Endometrium (tissue), 2 donors: ENCODE data around the gene WDR17.

Source experiments
- FAIRE-seq: peaks from 2 replicates; lab custom pipeline; 2012; peaks lifted over from hg19 to GRCh38; lab: Jason Lieb, UNC
- donor health status: control.
- donor health status: control.

WDR17 gene

DNA sequence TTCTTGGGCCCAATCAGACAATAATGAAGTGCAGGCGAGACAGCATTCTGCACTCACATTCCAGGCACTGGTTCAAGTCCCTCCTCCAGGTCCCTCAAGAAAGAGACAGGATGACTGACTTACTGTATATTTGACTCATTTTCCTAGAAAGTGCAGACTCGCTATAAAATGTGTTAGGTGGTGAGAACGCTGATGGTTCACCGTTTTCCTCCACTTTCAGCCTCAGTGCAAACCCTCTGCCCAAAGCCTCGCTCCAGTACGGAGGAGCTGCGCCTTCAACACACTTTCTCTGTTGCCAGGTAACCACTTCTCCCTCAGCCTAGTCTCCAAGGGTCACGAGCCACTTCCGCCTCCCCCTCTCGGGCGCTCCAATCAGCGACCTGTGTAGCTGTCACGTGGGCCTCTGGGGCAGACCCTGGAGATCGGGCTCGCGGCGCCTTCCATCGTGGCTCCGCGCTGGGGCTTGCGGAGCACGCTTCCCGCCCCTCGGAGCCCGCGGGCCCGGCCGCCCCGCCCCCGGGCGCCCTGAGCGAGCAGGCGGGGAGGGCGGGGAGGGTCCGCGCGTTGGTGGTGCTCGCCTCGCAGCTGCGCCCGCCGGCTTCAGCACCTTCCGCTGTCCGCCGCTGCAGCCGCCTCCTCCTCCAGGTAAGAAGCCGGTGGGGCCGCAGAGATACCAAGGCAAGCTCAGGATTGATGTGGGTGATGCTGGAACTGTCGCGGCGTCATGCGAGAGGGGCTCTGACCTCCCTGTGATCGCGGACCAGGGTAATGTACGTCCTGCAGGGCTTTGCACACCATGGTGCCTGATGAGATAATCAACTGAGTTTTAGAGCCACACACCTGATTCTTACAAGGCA, at the start of gene WDR17:
TSS of gene WDR17 (plus strand) at position 407 of the 857 bp plus-strand sequence. CDS start 45,740 bp downstream, outside the sequence.
- FAIRE-seq, result no peak

DNA sequence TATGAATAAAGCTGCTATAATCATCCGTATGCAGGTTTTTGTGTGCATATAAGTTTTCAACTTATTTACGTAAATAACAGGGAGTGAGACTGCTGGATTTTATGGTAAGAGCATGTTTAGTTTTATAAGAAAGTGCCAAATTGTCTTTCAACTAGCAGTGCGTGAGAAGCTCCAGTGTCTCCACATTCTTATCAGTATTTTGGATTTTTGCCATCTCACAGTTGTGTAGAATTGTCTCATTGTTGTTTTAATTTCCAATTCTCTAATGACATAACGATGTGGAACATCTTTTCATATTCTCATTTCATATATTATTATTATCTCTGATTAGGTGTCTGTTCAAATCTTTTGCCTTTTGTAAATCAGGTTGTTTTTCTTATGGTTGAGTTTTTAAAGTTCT, 49.0 kb upstream of the WDR17 start:
- no peak for FAIRE-seq

DNA sequence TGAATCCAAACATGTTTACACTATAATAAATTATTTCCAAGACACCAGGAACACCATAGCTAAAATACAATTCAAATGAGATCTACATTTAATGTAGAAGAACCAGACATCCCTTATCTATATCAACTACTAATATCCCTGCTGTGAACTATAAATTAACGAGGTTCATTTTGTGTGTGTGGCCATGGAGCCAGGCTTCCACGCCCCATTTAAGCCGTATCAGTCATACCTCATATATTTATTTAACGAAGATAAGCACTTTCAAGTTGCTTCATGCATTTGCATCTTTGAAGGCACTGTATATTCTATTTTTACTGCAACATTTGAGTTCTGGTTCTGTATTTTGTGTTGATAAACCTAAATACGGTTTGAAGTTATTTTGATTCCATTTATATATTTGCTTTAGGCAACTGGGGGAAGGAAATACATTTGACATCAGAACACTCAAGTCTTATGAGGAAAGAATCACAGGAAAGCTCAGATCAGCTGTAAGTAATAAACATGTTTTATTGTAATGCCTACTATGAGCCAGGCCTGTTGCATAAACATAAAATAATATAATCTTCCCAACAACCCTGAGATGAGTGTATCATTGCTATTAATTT, 45.1 kb upstream of the WDR17 start:
- FAIRE-seq, result no peak

DNA sequence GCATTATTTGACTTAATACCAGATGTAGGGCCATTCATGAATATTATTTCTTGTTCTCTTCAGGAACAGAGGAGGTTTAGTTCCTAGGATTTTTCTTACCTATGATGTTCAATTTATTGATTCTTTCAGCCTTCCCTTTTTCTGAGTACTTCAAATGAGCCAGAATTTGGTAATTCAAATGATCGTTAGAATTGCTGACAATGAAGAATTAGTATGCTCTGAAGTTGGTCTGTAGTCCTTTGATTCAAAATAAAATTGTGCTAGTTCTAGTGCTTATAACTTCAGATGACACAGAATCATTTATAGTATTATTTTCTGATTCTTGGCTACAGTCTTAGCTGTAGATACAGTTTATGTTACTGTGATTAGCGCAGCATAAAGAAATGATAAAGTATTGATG, 35.2 kb upstream of the WDR17 start:
- FAIRE-seq, result no peak

DNA sequence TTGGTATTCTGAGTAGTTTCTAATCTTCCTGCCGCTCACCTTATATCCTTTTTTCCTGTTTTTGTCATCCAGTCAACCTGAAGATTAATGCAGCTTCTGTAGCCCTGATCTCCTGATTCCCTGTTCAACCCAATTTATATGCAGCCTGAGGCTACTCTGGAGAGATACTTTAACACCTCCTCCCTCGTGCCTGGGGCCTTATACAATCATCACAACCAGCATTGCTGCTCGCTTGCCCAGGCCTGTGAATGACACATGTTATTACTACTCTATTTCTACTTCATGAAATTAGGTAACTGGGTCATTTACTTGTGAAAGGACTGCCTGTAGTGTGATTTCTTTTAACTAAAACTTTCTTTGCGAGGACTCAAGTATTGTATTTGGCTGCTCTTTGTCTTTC, 33.7 kb upstream of the WDR17 start:
- FAIRE-seq, result no peak

DNA sequence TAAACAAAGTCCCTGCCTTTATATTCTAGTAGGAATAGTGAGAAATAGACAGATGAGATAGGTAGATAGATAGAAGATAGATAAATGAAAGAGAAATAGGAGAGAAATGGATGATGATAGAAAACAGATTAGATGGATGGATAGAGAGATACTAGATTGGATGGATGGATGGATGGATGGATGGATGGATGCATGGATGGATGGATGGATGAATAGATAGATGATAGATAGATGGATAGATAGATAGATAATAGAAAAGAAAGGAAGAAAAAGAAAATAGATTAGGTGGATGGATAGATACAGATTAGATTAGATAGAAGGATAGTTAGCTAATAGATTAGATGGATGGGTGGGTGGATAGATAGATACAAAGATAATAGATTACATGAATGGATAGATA, 33.2 kb upstream of the WDR17 start:
- FAIRE-seq, result no peak

DNA sequence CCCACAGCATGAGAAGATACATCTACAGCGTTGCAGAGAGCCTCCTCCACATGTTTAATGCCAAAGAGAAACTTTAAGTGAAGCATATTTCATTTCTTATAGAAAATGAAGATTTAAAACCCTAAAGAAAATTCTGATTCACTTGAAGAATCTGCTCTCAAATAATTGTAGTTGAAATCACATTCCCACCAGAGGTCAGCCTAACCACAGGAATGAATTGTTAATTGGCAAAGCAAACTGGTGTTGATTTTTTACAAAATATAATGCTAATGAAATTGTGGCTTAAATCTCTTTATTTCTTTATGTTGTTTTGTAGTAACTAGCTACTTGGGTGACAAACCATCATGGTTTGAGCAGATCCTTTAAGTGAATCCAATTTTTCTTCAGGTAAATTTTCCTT, 31.1 kb upstream of the WDR17 start:
- peak; percentile 82 for FAIRE-seq

DNA sequence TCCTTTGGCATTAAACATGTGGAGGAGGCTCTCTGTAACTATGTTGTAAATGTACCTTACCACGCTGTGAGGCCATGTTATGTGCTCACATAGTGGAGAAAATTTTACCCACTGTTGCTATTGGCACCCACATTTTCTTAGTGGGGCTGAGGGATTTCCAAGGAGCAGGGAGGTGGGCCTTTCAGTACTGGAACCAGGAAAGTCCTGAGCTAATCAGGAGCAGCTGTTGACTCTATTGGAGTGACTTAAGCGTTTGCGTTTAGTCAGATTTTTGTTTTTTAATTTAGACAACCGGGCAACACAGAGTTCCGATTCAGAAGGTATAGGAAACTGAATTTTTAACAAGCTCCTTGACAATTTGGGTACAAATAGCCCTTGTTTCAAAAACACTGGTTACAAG, 30.7 kb upstream of the WDR17 start:
- no peak for FAIRE-seq

DNA sequence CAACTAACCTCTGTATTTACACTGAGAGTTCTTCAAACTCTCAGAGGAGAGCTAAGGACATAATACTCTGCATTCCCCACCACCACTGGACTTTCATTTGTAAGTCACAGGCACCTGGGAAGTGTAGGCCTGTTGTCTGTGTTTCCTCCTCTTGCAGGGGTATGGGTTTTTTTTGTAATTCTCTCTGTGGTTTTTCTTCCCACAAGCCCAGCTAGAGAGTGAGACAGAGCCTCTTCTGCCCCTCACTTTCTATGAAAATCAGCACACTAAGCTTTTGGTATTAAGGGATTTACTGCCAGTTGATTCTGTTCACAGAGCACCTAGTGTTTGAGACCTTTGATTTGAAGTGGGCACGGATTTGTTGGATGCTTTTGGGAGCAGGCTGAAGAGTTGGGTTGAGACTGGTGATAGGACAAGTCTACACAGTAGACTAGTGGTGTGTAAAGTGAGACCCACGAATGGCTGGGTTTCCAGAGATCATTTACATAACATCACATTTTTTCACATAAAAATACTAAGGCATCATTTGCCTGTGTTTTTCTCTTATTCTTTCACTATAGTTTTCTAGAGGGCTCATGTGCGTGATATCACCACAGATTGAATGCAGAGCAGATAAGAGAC, 28.9 kb upstream of the WDR17 start:
- FAIRE-seq, result no peak

DNA sequence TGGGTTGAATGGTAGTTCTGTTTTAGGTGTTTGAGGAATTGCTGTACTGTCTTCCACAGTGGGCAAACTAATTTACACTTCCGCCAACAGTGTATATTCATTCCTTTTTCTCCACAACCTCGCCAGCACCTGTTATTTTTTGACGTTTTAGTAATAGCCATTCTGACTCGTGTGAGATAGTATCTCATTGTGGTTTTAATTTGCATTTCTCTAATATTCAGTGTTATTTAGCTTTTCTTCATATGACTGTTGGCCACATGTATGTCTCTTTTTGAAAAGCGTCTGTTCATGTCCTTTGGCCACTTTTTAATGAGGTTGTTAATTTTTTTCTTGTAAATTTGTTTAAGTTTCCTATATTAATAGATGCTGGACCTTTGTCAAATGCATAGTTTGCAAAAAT, 26.9 kb upstream of the WDR17 start:
- FAIRE-seq, result no peak

DNA sequence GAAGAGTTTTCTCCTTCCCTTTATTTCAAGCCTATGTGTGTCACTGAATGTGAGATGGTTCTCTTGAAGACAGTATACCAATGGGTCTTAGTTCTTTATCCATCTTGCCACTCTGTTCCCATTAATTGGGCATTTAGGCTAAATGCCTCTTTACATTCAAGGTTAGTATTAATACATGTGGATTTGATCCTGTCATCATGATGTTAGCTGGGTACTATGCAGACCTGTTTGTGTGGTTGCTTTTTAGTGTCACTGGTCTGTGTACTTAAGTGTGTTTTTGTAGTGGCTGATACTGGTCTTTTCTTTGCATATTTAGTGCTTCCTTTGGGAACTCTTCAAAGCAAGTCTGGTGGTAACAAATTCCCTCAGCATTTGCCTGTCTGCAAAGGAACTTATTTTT, 23.4 kb upstream of the WDR17 start:
- no peak for FAIRE-seq

DNA sequence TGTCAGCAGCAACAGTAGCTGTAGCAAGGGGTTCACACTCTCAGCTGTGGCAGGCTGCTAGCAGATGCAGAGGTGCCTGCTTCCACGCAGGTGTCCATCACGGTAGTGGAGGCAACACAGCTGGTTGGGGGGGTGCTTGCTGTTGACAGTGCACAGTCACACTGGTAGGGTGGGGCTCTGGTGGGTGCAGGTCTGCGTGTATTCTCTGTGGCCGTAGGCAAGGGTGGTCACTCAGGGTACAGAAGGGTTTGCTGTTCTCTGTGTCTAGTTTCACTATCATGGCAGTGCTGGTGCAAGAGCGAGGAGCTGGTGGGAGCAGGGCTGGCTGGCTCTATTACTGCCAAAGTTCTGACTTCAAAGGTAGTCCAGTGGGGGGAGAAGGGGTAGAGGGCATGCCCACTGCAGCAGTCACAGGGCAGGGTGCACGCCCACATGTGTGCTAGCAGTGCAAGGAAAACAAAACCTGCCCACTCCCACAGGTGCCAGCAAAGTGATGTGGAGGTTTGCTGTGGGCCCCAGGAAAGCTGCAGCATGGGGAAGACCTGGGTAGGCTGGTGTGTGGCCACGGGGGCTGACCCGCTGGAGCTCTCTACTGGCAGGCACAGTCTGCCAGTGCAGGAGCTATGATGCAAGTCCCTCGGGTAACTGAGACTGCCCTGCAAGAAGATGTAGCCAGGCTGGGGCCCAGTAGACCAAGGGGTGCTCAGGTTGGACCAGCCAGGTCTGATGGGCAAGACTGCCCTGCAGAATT, 21.6 kb upstream of the WDR17 start:
- FAIRE-seq, result no peak

DNA sequence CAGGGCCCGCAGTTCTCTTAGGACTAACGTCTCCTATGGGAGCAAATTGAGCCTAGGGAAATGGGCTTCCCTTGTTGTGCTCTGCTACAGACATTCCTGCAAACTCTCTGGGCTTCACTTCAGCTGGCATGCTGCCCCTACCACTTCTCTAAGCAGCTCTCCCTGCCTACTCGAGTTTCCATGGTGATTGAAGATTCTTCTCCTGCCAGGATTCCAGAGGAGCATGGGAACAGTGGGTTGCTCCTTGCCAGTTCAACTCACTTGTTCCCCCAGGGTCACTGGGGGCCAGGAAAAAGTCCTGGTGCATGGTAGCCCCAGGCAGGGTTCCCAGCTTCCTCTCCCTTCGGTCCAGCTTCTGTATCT, 21.1 kb upstream of the WDR17 start:
- FAIRE-seq, result no peak

DNA sequence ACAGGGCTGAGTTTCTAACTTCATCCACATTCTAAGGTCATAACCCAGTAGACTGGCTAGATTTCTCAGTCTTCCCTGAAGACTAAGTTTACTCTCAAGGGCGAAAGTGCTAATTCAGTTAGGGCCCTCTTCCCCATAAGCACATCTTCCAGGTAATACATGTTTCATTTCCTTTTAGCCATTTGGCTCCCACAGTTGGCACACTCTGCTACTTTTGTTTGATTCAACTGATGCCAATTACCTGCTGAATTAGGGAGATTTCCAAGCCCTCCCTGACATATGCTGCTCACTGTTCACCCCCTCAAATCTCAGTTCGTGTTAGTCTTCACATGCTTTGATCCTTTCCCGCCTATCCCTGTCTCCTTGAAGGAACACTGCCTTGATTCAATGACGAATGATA, 17.0 kb upstream of the WDR17 start:
- FAIRE-seq, result no peak

DNA sequence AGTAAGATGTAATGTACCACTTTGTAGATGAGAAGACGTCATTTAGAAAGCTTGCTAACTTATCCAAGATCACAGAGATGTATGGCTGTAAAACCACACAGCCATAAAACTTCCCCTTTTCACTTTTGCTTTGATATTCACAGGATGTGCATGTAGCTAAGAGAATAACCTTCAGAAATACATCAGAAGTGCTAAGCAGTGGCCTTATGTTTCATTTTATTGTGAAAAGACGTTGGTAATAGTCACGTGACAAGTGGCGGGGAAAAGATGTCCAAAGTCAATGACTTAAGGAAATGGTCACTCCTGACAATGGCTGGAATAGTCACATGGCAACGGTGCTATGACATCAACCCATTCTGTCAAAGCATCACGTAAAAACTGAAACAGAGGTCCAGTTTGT, 12.9 kb upstream of the WDR17 start:
- no peak for FAIRE-seq

DNA sequence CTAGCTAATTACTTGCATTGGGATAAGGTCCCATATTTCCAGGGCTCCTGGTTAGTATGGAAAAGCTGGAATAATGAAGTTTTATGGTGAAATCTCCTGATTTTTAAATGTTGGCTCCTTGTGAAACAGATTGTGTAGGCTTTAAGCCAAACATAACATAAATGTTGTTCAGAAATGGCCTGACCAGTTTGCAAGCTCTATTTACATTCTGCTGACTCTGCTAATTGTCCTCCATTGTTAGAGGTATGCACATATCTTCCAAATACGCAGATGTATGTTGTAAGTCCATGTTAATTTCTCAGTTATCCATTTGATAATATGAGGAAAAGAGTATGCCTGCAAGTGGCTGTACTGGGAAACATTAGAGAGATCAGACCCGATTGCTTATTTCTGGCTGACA, 11.9 kb upstream of the WDR17 start:
- FAIRE-seq, result no peak

DNA sequence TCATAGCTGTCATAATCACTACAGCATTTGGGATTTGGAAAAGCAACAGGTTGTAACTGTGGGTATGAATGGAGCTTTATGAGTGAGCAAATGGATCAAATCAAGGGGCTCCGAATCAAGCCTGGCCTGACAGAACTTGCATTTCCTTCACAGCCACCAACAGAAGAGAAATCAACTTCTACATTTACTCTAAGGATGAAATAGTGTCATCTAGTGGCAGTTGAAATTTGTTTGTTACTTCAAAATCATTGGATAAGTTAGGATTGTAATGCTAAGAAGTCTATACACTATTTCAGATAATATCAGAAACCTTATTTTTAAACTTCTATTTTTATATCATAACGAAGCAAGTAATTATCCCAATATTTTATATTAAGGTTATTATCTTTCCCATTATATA, 10.7 kb upstream of the WDR17 start:
- no peak for FAIRE-seq

DNA sequence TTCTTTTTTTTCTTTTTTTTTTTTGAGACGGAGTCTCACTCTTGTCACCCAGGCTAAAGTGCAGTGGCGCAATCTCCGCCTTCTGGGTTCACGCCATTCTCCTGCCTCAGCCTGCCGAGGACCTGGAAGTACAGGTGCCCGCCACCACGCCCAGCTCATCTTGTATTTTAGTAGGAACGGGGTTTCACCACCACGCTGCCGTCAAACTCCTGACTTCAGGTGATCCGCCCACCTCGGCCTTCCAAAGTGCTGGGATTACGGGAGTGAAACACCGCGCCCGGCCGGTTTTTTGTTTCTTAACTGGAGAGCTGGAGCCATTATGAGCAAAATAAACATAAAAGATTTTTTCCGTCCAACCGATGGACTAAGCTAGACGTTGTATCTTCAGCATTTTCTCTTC, 1.9 kb upstream of the WDR17 start:
- no peak for FAIRE-seq

DNA sequence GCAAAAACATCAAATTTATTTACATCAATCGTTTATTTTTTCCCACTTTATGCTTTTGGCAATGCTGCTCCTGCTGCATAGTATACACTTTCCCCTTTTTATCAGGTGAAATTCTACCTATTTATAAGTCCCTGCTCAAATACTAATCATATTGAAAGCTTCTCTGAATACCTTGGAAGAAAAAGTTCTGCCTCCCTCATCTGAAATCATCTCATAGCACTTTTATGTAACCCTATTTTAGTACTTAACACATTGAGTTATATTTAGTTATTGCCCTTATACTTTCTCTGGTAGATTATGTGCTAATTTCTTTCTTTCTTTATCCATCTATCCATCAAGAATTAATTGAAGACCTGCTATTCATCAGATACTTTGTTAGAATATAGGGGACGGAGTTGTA, 1.1 kb upstream of the WDR17 start:
- FAIRE-seq, result no peak

DNA sequence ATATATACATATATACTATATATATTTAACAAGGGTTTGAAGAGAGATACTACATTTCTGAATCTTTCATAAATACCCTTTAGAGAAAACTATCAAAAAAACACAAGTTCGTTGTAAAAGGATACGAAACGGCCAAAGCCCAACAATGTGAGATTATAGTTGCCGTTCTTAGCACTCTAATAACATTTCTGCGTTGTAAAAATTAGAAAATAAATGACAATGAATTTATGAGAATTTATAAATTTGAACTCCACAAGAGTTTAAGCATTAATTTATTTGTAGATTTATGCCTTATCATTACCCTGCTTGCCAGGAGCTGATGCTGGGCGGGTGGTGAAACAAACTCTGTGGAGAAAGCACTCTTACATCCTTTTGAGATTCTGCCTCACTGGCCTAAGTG, 1.1 kb downstream of the WDR17 start:
- no peak for FAIRE-seq

DNA sequence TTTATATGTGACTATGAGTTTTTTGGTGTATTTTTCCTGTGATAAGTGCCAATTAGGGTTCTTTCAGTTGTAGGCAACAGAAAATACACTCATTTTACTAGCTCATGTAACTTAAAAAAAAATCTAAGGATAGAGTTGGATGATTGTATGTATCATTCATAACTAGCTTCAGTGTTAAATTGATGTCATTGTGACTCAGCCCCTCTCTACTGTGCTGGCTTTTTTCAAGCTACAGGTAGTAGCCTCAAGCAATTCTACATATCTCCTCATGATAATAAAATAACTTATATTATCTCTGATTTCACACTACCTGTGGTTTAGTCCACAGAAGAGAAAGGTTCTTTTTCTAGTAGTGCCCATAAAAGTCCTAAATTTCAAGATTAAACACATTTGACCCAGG, 11.9 kb downstream of the WDR17 start:
- FAIRE-seq, result no peak

DNA sequence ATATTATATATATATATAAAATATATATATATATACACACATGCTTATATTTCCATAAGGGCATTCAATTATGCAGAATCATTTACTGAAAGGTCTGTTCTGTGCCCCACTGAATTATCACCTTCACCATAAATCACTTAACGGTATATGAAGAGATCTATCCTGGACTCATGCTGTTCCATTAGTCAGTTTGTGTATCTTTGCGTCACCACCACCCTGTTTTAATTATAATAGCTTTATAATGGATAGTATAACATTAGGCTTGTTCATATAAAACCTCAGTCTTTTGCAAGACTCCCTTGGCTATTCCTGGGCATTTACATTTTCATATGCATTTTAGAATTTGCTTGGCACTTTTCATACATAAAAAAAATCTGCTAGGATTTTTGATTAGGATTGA, 19.1 kb downstream of the WDR17 start:
- no peak for FAIRE-seq

DNA sequence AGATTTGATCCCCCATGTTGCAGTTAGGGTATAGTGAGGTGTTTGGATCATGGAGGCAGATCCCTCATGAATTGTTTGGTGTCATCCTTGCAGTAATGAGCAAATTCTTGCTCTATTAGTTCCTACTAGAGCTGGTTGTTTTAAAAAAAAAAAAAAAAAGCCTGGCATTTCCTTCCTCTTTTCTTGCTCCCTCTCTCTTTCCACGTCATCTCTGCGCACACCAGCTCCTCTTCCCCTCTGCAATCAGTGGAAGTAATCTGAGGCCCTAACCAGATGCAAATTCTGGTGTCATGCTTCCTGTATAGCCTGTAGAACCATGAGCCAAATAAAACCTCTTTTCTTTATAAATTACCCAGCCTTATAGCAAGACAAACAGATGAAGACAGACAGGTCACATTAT, 24.5 kb downstream of the WDR17 start:
- no peak for FAIRE-seq
